Measurements from ENCODE around the gene PARVA. TPM values are rescaled to one million over a fixed set of nuclear protein-coding genes. Genes with fewer than 3 reads are reported as not detected.

The PARVA gene
- total and polyA plus RNA-seq, 3 experiments from 2014 or later = 0.07 to 0.59 (median 0.18) TPM

DNA sequence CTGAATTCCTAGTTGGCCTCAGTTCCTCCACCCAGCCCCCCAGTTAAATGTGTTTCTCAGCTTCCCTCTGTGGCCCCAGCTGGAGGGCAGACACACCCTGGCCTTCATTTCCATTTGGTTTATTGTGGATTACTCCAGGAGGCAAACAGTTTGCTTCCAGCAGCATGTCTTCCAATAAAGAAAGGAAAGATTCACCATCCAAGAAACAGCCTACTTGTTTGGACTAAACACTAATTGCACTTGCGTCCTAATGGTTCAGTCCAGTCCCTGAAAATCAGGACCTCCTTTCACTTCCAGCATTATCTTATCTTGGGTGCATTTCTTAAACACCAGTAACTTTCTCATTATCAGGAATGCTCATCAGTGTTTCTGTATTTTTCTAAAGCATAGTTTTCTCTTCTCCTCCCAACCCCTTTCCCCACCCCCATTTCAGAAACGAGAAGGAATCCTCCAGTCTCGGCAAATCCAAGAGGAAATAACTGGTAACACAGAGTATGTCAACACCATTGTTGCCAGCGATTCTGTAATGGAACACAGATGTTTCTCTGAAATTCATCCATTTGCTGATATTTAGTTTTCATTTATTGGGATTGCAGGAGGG lies 130.9 kb downstream of the PARVA start:
- no peaks in the 10 kb centered on the region for H3K9me3 Mint-ChIP-seq
- Histone ChIP-seq H3K9me3 (ENCODE audit: low read length) (no peaks in the 10 kb centered on the region), H3K27me3 (ENCODE audit: insufficient read depth, low read length, poor library complexity, severe bottlenecking) (no peaks in the 10 kb centered on the region), H3K4me1 (ENCODE audit: insufficient read depth, low read length) (no peaks in the 10 kb centered on the region), H3K4me3 (ENCODE audit: low read length) (no peak overlapping the region), H3K27ac (ENCODE audit: low read depth, low read length) (no peak overlapping the region), H3K36me3 (ENCODE audit: insufficient read depth, low read length) (no peaks in the 10 kb centered on the region)
- no peaks in the 10 kb centered on the region for H3K4me1 Mint-ChIP-seq
- DNase-seq = no peak
- POLR2A ChIA-PET = no interaction called here
- peaks cover 2 to 10% of the 10 kb centered on the region in 2 donors for H3K27me3 Mint-ChIP-seq
- H3K36me3 Mint-ChIP-seq = no peaks in the 10 kb centered on the region
- peak overlapping the region in 1 of 8 donors; percentile 23 for H3K27ac Mint-ChIP-seq
- no peak overlapping the region for H3K4me3 Mint-ChIP-seq
- CTCF ChIA-PET = no interaction called here

DNA sequence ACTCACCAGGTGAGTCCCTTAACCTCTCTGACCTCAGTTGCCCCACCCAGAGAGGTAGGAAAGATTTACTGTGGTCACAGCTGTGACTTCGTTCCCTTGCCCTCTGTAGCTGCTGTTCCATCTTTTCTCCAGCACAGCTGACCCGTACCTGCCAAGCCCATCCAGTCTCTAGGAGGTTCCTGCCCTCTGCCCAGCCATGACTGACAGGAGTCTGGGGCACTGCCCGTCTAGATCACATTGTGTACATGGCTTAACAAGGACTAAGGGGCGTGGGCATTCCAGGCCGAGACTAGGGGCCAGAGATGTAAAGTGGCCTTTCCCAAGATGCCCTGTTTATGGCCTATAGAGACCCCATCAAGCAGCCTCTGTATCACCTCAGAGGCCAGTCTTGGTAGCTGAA lies 132.0 kb downstream of the PARVA start:
- H3K4me3 ChIP-seq (ENCODE audit: low read length) = no peak overlapping the region
- Mint-ChIP-seq H3K4me1 (no peaks in the 10 kb centered on the region), H3K4me3 (no peak overlapping the region), H3K36me3 (no peaks in the 10 kb centered on the region), H3K9me3 (no peaks in the 10 kb centered on the region), H3K27me3 (peaks cover 2 to 18% of the 10 kb centered on the region in 2 donors), H3K27ac (no peak overlapping the region)
- H3K36me3 ChIP-seq (ENCODE audit: insufficient read depth, low read length) = no peaks in the 10 kb centered on the region
- ChIA-PET CTCF (no interaction called here), POLR2A (no interaction called here)
- no peaks in the 10 kb centered on the region for H3K4me1 ChIP-seq (ENCODE audit: insufficient read depth, low read length)
- DNase-seq = no peak
- no peak overlapping the region for H3K27ac ChIP-seq (ENCODE audit: low read depth, low read length)
- no peaks in the 10 kb centered on the region for H3K27me3 ChIP-seq (ENCODE audit: insufficient read depth, low read length, poor library complexity, severe bottlenecking)
- no peaks in the 10 kb centered on the region for H3K9me3 ChIP-seq (ENCODE audit: low read length)

DNA sequence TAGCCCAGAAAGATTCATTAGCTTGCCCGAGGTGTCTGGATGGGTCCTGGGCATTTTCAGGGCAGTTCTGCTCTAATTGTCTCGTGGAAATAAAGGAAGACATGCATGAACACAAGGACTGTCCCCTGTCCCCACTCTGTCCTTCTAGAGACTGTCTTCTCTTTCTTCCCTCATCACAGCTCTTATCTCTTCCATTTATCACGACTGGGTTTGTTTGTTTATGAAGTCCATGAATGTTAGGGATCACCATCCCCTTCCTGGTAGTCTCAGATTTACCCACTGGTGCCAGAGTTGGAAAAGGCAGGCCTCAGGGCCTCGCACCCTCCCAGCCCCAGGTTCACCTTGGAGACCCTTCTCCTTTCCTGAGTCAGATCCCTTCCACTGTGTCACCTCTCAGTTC lies 134.8 kb downstream of the PARVA start:
- POLR2A ChIA-PET = no interaction called here
- no peaks in the 10 kb centered on the region for H3K36me3 ChIP-seq (ENCODE audit: insufficient read depth, low read length)
- no peak overlapping the region for H3K27ac ChIP-seq (ENCODE audit: low read depth, low read length)
- no peaks in the 10 kb centered on the region for H3K27me3 ChIP-seq (ENCODE audit: insufficient read depth, low read length, poor library complexity, severe bottlenecking)
- Mint-ChIP-seq H3K36me3 (no peaks in the 10 kb centered on the region), H3K4me1 (no peaks in the 10 kb centered on the region), H3K9me3 (no peaks in the 10 kb centered on the region), H3K27ac (peak overlapping the region in 1 of 8 donors; percentile 12), H3K27me3 (peaks cover 4 to 18% of the 10 kb centered on the region in 2 donors), H3K4me3 (no peak overlapping the region)
- H3K9me3 ChIP-seq (ENCODE audit: low read length) = no peaks in the 10 kb centered on the region
- no peaks in the 10 kb centered on the region for H3K4me1 ChIP-seq (ENCODE audit: insufficient read depth, low read length)
- DNase-seq = no peak
- CTCF ChIA-PET = no interaction called here
- no peak overlapping the region for H3K4me3 ChIP-seq (ENCODE audit: low read length)

DNA sequence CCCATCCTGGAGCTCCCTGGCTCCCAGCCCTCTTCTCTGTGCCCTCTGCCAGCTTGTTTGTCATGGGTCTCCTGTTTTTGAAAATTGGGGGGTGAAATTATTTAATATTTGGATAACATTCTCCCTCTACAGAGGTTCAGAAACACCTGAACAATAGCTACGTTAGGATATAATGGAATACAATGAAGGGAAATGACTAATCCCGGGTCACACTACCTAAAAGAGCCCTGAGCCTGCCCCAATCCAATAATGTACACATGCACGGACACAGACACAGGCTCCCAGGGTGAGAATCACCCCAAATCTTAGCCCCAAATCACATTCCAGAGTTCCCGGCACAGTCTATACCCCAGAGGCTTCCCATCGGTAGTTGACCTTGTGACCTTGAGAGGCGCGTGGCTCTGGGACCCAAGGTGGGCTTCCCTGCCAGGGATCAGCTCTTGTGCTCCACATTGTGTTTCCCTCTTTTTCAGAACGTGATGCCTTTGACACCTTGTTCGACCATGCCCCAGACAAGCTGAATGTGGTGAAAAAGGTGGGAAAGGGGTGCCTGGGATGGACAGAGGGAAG lies 135.5 kb downstream of the PARVA start:
- CTCF ChIA-PET = no interaction called here

DNA sequence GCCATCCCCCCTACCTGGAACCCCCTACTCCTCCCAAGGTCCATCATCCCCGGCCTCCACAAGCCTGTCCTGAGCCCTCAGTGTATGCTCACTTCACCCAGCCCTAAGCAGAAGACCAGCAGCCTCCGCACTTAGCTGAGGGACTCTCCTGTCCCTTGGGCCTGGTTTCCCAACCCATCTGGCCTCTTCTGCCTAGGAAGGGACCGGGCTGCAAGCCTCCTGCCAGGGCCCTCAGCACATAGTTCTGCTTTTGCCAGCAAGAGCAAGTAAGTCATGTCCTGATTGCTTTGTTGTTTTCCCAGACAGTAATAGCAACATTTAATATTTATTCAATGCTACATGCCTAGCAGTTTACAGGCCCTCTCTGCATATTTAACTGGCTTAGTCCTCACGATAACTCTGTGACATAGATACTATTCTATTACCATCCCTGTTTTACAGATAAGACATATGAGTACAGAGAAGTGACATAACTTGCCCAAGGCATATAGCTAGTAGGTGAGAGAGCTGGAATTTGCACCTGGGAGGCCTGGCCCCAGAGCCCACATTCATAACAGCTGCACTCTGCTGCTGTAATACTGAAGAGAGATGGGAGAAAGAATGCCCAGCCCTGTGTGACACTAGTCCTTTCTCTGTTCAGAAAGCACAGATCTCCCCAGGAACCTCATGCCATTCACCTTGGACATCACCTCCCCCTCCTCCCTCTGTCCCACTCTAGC lies 139.2 kb downstream of the PARVA start:
- Histone ChIP-seq H3K4me3 (ENCODE audit: low read length) (no peak overlapping the region), H3K9me3 (ENCODE audit: low read length) (no peaks in the 10 kb centered on the region), H3K36me3 (ENCODE audit: insufficient read depth, low read length) (no peaks in the 10 kb centered on the region), H3K27me3 (ENCODE audit: insufficient read depth, low read length, poor library complexity, severe bottlenecking) (no peaks in the 10 kb centered on the region), H3K4me1 (ENCODE audit: insufficient read depth, low read length) (no peaks in the 10 kb centered on the region), H3K27ac (ENCODE audit: low read depth, low read length) (no peak overlapping the region)
- no peak overlapping the region for H3K27ac Mint-ChIP-seq
- no peak overlapping the region for H3K4me3 Mint-ChIP-seq
- ChIA-PET CTCF (no interaction called here), POLR2A (no interaction called here)
- no peaks in the 10 kb centered on the region for H3K9me3 Mint-ChIP-seq
- H3K27me3 Mint-ChIP-seq = peaks cover 5 to 30% of the 10 kb centered on the region in 2 donors
- H3K36me3 Mint-ChIP-seq = no peaks in the 10 kb centered on the region
- no peak for DNase-seq
- H3K4me1 Mint-ChIP-seq = no peaks in the 10 kb centered on the region

More for the DNA sequence above, 135.5 kb downstream of the PARVA start:
- no peaks in the 10 kb centered on the region for H3K9me3 ChIP-seq (ENCODE audit: low read length)
- H3K27ac ChIP-seq (ENCODE audit: low read depth, low read length) = no peak overlapping the region
- H3K27me3 ChIP-seq (ENCODE audit: insufficient read depth, low read length, poor library complexity, severe bottlenecking) = no peaks in the 10 kb centered on the region
- H3K4me3 ChIP-seq (ENCODE audit: low read length) = no peak overlapping the region
- H3K27ac Mint-ChIP-seq = no peak overlapping the region
- no peaks in the 10 kb centered on the region for H3K9me3 Mint-ChIP-seq
- POLR2A ChIA-PET = no interaction called here
- H3K27me3 Mint-ChIP-seq = peaks cover 4 to 18% of the 10 kb centered on the region in 2 donors
- H3K4me1 Mint-ChIP-seq = no peaks in the 10 kb centered on the region
- no peak overlapping the region for H3K4me3 Mint-ChIP-seq
- no peaks in the 10 kb centered on the region for H3K36me3 ChIP-seq (ENCODE audit: insufficient read depth, low read length)
- DNase-seq = no peak
- H3K4me1 ChIP-seq (ENCODE audit: insufficient read depth, low read length) = no peaks in the 10 kb centered on the region
- H3K36me3 Mint-ChIP-seq = no peaks in the 10 kb centered on the region

DNA sequence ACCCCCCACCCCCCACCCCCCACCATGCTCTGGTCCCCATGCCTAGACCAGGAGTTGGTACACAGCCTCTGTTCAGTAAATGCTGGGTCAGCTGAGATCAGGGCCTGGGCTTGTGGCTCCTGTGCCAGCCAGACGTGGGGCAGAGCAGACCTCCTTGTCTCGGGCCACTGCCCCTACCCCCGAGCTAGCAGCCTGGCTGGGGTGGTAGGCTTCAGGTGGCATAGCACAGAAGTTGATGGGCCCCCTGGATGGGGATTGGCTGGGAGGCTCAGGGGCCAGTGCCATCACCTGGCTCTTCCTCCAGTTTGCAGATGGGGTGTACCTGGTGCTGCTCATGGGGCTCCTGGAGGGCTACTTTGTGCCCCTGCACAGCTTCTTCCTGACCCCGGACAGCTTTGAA lies 139.9 kb downstream of the PARVA start:
- peaks cover 5 to 23% of the 10 kb centered on the region in 2 donors for H3K27me3 Mint-ChIP-seq
- H3K4me3 Mint-ChIP-seq = no peak overlapping the region
- H3K36me3 ChIP-seq (ENCODE audit: insufficient read depth, low read length) = no peaks in the 10 kb centered on the region
- no peak overlapping the region for H3K27ac ChIP-seq (ENCODE audit: low read depth, low read length)
- POLR2A ChIA-PET = no interaction called here
- H3K27me3 ChIP-seq (ENCODE audit: insufficient read depth, low read length, poor library complexity, severe bottlenecking) = no peaks in the 10 kb centered on the region
- CTCF ChIA-PET = no interaction called here
- H3K27ac Mint-ChIP-seq = no peak overlapping the region
- H3K4me3 ChIP-seq (ENCODE audit: low read length) = no peak overlapping the region
- DNase-seq = no peak
- no peaks in the 10 kb centered on the region for H3K9me3 ChIP-seq (ENCODE audit: low read length)
- H3K4me1 Mint-ChIP-seq = no peaks in the 10 kb centered on the region
- no peaks in the 10 kb centered on the region for H3K9me3 Mint-ChIP-seq
- no peaks in the 10 kb centered on the region for H3K4me1 ChIP-seq (ENCODE audit: insufficient read depth, low read length)
- H3K36me3 Mint-ChIP-seq = no peaks in the 10 kb centered on the region

DNA sequence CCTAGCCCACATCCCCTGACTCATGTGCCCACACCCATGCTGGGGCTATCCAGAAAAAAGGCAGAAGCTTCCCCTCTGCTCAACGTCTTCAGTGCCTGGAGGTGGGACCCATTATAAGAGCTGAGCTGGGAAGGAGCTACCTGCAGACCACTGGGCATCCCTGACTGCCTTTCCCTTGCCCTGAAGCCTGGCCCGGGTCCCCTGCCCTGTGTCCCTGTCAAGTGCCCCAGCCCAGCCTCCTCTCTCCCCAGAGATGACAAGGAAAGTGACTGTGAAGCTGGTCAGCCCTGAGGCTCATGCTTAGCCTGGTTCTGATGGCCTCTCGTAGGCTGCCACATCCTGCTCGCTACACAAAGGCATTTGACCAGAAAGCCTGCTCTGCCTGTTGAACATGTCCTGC lies 140.4 kb downstream of the PARVA start:
- Histone ChIP-seq H3K9me3 (ENCODE audit: low read length) (no peaks in the 10 kb centered on the region), H3K27ac (ENCODE audit: low read depth, low read length) (no peak overlapping the region), H3K4me3 (ENCODE audit: low read length) (no peak overlapping the region), H3K4me1 (ENCODE audit: insufficient read depth, low read length) (no peaks in the 10 kb centered on the region), H3K36me3 (ENCODE audit: insufficient read depth, low read length) (no peaks in the 10 kb centered on the region), H3K27me3 (ENCODE audit: insufficient read depth, low read length, poor library complexity, severe bottlenecking) (no peaks in the 10 kb centered on the region)
- CTCF ChIA-PET = no interaction called here
- no peak for DNase-seq
- Mint-ChIP-seq H3K36me3 (no peaks in the 10 kb centered on the region), H3K27ac (no peak overlapping the region), H3K4me3 (no peak overlapping the region), H3K27me3 (peaks cover 5 to 22% of the 10 kb centered on the region in 2 donors), H3K9me3 (no peaks in the 10 kb centered on the region), H3K4me1 (no peaks in the 10 kb centered on the region)
- POLR2A ChIA-PET = no interaction called here

DNA sequence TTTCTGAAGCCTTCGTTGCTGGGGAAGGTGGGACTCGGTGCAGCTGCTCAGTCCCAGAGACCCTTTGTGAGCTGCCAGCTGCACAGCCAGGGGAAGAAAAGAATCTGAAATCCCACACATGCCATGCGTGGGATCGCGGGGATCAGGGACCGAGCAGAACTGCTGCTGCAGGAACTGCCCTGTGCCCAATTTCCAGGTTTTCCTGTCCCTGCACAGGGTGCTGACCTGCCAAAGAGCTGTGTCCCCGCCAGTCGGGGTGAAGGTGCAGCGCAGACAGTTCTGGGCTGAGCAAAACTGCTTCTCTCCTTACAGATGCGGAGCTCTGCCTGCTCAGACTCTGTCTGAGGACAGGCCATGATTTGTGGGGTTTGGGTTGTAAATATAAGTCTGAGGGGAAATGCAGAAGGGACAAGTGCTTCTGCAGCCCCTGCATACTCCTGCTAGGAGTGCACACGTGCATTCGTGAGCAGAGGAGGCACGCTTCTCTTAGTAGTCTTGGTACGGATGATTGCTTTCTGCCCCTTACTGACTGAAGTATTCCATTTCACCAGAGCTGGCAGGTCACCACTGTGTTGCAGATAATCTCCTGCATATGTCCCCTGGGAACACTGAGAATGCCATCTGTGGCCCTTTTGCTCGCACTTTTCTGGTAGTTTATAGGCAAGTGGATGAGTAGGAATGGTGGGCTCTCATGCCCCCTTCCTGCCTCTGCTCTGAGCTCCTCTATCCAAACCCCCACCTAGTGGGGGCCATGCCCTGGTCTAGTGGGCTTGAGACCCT lies 141.4 kb downstream of the PARVA start:
- Histone ChIP-seq H3K27me3 (ENCODE audit: insufficient read depth, low read length, poor library complexity, severe bottlenecking) (no peaks in the 10 kb centered on the region), H3K4me1 (ENCODE audit: insufficient read depth, low read length) (no peaks in the 10 kb centered on the region), H3K4me3 (ENCODE audit: low read length) (no peak overlapping the region), H3K27ac (ENCODE audit: low read depth, low read length) (no peak overlapping the region), H3K36me3 (ENCODE audit: insufficient read depth, low read length) (no peaks in the 10 kb centered on the region), H3K9me3 (ENCODE audit: low read length) (no peaks in the 10 kb centered on the region)
- no peak overlapping the region for H3K27ac Mint-ChIP-seq
- H3K4me1 Mint-ChIP-seq = no peaks in the 10 kb centered on the region
- POLR2A ChIA-PET = no interaction called here
- DNase-seq = no peak
- H3K9me3 Mint-ChIP-seq = no peaks in the 10 kb centered on the region
- no peak overlapping the region for H3K4me3 Mint-ChIP-seq
- H3K36me3 Mint-ChIP-seq = no peaks in the 10 kb centered on the region
- CTCF ChIA-PET = no interaction called here
- H3K27me3 Mint-ChIP-seq = peaks cover 5 to 18% of the 10 kb centered on the region in 2 donors
